Epithelial cell of prostate (primary cell): Measurements from ENCODE around the gene MYRIP.
"Not testable (repeated sequence)": the region's sequence is repeated elsewhere in the genome, so short reads cannot be mapped to it uniquely, and the experiment has no call there.

Source experiments
- DNase-seq: peaks from one replicate; pipeline ENCODE4 v3.0.0-alpha.2; 2011; ENCODE audit warnings: low read depth, low spot score
- H3K27ac ChIP-seq: fragments of 450-650 bp; 2 replicates; pipeline ENCODE4 v1.5.1; 2017; ENCODE audit warnings: mild to moderate bottlenecking

Gene MYRIP

GRCh38 chr3:40071683-40072238 is 262.4 kb downstream of the MYRIP start:
- no peak overlapping the region for H3K27ac ChIP-seq
- DNase-seq: no peak

DNA sequence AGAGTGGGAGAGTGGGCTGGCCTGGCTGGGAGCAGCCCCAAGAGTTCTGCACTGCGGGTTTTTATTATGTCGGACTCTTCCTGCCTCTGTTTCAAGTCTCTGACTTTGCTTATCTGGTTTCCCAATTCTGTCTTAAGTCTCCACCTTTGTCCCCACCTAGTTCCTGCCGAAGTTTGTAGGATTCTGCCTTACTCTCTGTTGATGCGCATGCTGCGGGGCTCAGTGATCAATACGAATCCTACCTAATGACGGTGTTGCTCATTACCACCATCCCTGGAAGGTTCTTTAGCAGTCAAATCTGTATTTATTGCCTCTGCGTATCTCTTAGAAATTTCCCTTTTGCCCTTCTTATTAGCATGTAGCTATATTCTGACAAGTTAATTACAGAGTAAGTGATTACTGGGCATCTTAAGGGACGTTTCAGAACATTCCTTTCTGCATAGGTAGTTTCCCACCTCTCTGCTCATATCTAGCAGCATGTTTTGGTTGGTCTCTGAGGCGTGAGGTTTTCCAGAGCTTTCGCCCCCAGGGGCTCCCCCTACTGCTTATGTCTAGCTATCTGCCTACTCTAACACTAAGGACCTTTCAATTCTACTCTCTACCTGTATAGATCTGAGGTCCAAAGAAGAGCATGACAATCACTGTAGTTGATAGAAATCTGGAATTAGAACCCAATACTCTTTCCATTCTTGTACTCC is 264.1 kb downstream of the MYRIP start:
- no peak for DNase-seq
- no peak overlapping the region for H3K27ac ChIP-seq

DNA sequence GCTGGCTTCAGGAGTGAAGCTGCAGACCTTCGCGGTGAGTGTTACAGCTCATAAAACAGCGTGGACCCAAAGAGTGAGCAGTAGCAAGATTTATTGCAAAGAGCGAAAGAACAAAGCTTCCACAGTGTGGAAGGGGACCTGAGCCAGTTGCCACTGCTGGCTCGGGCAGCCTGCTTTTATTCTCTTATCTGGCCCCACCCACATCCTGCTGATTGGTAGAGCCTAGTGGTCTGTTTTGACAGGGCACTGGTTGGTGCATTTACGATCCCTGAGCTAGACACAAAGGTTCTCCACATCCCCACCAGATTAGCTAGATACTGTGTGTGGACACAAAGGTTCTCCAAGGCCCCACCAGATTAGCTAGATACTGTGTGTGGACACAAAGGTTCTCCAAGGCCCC is 267.7 kb downstream of the MYRIP start:
- not testable (repeated sequence) for DNase-seq, H3K27ac ChIP-seq

DNA sequence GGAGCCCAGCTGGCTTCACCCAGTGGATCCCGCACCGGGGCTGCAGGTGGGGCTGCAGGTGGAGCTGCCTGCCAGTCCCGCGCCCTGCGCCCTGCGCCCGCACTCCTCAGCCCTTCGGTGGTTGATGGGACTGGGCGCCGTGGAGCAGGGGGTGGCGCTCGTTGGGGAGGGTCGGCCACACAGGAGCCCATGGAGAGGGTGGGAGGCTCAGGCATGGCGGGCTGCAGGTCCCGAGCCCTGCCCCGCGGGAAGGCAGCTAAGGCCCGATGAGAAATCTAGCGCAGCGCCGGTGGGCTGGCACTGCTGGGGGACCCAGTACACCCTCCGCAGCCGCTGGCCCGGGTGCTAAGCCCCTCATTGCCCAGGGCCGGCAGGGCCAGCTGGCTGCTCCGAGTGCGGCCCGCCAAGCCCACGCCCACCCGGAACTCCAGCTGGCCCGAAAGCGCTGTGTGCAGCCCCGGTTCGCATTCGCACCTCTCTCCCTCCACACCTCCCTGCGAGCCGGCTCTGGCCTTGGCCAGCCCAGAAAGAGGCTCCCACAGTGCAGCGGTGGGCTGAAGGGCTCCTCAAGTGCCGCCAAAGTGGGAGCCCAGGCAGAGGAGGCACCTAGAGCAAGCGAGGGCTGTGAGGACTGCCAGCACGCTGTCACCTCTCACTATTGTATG is 268.6 kb downstream of the MYRIP start:
- H3K27ac ChIP-seq, DNase-seq: not testable (repeated sequence)

DNA sequence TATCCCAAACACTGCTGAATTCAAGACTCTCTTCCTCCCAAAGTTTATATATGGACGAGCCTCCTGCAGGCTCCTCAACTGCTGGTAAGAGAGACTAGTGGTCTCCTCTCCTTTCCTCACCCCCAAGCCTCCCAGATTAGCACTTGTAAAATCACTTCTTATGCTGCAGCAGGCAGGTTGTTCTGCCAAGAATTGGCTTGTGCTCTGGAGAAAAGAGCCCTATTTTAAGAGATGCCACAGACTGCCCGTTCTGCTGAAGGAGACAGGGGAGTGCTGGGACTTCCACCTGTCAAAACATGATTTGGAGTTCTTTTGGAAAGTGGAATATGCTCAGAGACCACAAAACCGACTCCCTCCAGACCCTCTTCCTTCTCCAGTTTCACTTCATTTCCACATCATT is 269.2 kb downstream of the MYRIP start:
- H3K27ac ChIP-seq: no peak overlapping the region
- DNase-seq: no peak

GRCh38 chr3:40079203-40079846 is 269.9 kb downstream of the MYRIP start:
- H3K27ac ChIP-seq: peak overlapping the region; percentile 56
- DNase-seq: no peak

DNA sequence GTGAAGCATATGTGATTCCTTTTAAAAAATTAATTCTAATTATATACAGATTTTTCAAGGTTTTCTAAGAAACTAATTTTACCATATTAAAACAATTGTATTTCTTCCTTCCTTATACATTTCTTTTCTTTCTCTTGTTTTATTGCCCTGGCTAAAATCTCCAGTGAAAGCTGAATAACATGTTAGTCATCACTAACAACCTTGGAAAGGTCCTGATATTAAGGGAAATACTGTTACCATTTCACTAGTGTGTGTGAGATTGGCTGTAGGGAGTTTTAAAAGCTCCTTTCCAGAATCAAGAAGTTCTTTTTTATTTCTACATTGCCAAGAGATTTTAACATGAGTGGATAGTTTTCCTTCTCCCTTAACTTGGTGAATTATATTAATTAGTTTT is 270.4 kb downstream of the MYRIP start:
- H3K27ac ChIP-seq: peak overlapping the region; percentile 56
- DNase-seq: no peak

- no peak for DNase-seq
- no peak overlapping the region for H3K27ac ChIP-seq
Observed at GRCh38 chr3:40083066-40083465, 273.7 kb downstream of the MYRIP start.

- not testable (repeated sequence) for H3K27ac ChIP-seq, DNase-seq
Observed at GRCh38 chr3:40084424-40084823, 275.0 kb downstream of the MYRIP start.

DNA sequence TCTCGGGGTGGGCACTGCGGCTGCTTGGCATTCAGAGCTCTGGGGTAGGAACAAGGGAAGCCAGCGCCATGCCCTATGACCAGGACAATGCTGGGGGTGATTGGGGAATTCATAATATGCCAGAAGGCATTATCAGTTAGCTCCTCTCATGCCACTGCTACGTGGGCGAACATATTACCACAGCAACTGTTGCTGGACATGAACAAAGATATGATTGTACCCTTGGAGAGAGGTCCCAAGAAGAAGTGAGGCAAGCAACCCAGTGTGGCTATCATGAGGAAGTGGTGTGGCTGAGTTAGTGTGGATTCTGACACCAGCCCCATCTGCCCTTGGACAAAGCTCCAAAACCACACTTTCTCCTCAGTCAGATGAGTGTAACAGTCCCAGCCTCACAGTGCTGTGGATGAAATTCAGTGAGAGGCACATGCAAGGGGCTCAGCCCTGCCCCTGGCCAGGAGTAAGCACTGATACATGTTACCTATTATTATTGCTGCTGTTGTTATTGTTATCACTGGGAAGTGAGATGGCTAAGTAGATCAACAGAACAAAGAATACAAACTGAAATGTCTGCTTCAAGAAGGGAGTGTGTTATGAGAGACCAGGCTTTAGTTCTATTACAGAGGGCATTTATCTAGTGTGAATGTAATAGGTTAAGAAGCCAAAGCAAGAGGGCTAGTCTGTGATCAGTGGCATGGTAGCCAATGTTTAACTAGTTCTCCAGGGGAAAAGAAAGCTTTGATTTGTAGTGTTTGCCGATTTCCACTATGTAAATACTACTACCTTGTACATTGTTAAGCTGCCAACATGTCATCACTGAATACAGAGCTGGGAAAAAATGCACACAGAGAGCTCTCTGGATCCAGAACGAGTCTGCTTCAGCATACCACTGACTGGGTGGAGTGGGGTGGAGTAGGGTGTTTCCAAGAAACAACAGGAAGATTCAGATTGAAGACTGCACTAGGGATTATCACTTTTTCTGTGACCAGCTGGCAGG is 277.8 kb downstream of the MYRIP start:
- H3K27ac ChIP-seq: no peak overlapping the region

GRCh38 chr3:40088527-40089170 is 279.2 kb downstream of the MYRIP start:
- H3K27ac ChIP-seq: no peak overlapping the region
- DNase-seq: no peak

More for the DNA sequence above, 277.8 kb downstream of the MYRIP start:
- no peak for DNase-seq

DNA sequence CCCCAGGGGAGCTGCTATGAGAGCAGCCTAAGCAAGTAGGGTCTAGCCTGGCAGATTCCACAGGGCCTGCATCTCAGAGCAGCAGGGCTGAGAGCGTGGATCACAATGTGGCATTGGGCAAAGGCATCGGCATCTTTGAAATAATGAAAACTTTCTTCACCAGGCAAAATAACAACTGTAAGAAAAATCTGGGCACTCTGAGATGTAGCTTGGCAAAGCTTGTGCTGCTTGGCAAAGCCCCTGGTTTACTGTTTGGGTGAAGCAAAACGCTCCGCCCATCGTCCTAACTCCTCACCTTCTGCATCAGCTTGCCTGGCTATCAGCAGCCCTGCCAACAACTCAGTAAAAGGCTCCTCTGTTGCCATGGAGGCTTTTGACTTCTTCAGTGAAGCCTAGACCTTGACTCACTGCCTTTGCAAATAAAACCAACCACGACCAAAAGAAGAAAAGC is 287.3 kb downstream of the MYRIP start:
- peak overlapping the region; percentile 76 for H3K27ac ChIP-seq

GRCh38 chr3:40097131-40098117 is 288.0 kb downstream of the MYRIP start:
- H3K27ac ChIP-seq: peak overlapping the region; percentile 76
- no peak for DNase-seq

More for the DNA sequence above, 287.3 kb downstream of the MYRIP start:
- DNase-seq: peak; percentile 76

DNA sequence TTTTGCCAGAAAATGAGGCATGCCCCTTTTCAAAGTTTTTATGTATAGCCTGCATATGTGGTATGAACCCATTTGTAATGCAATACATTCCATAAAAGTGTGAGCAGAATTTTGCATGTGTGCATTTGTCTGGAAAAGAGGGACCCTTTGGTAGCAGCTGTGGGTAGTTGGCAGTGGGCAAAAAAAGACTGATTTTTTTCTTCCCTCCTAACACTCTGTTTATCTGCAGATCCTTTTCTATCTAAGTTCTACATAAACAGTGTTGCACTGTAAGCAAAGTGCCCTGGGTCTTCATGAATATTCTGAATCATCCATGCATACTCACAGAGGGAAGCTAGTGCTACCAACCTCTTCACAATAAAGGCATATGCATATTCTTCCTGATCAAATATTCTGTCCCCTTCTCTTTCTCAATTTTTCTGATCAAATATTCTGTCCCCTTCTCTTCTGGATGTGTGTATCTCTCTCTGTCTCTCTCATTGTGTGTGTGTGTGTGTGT is 288.9 kb downstream of the MYRIP start:
- H3K27ac ChIP-seq: no peak overlapping the region
- no peak for DNase-seq

DNA sequence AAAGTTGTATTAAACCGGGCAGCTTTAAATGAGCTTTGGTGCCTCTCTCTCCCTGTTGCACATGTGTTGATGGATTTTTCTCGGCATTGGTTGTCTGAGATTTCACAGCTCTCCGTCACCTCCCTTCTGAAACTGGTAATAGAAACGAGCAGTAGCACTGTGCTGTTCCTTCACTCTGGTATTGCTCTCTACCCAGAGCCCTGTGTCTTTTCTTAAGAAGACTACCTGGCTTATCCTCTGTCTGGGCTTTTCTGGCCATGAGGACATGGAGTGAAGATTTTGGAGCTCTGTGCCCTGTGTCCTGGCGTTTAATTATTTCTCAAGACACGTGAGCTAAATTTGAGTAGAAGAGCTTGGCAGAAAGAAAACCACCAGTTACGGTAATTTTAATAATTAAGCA is 290.5 kb downstream of the MYRIP start:
- DNase-seq: no peak
- no peak overlapping the region for H3K27ac ChIP-seq

DNA sequence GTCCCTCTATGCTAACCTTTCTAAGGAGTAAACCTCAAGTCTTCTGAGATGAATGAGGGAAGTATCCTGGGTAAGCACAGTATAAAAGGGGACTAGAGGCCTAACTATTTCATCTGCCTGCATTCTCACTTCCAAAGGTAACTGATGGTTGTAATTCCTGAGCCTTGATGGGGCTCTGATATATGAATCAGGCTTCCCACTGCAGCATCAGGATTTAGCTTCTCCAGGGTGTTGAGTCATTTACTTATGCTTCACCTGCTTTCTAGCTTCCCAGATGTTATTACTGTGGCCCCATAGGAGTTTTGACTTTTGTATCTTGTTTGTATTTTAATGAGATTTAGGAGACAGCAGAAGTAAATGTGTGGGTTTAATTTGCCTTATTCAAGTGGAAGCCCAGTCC is 292.8 kb downstream of the MYRIP start:
- H3K27ac ChIP-seq: no peak overlapping the region
- DNase-seq: no peak

- DNase-seq: no peak
- no peak overlapping the region for H3K27ac ChIP-seq
Observed at GRCh38 chr3:40103829-40104228, 294.4 kb downstream of the MYRIP start.

- no peak overlapping the region for H3K27ac ChIP-seq
- no peak for DNase-seq
Observed at GRCh38 chr3:40104441-40104840, 295.0 kb downstream of the MYRIP start.
